ENCODE data around the gene MAPT. TPM values are rescaled to one million over a fixed set of nuclear protein-coding genes. Genes with fewer than 3 reads are reported as not detected.

The MAPT gene
- total and polyA plus RNA-seq, 3 donors from 2014 or later, result 5.0 to 100 (median 6.1) TPM

GRCh38 chr17:45925311-45925710, 31.0 kb downstream of the MAPT start:
- Histone ChIP-seq H3K4me1 (no peaks in the 10 kb centered on the region), H3K4me3 (no peak overlapping the region), H3K9me3 (no peaks in the 10 kb centered on the region), H3K27me3 (no peaks in the 10 kb centered on the region), H3K36me3 (ENCODE audit: low read depth, missing control alignments) (no peaks in the 10 kb centered on the region), H3K27ac (no peak overlapping the region)
- no peak for DNase-seq
- TF ChIP-seq CTCF (IDR thresholded peaks at IDR 0.05) (no peak), POLR2A (IDR thresholded peaks at IDR 0.05) (no peak)
- intact Hi-C loops (cut with DNase I; ENCODE audit: low total_unique reads), result no loop called here

- Histone ChIP-seq H3K36me3 (ENCODE audit: low read depth, missing control alignments) (no peaks in the 10 kb centered on the region), H3K4me1 (no peaks in the 10 kb centered on the region), H3K9me3 (no peaks in the 10 kb centered on the region), H3K27ac (no peak overlapping the region), H3K27me3 (no peaks in the 10 kb centered on the region), H3K4me3 (no peak overlapping the region)
- DNase-seq, result no peak
- intact Hi-C loops (cut with DNase I; ENCODE audit: low total_unique reads), result no loop called here
- TF ChIP-seq CTCF (IDR thresholded peaks at IDR 0.05) (no peak), POLR2A (IDR thresholded peaks at IDR 0.05) (no peak)
- WGBS, 2 donors, result 88 to 92% methylated on average over 4 of the region's 4 CpGs
Observed at GRCh38 chr17:45927247-45927646, 32.9 kb downstream of the MAPT start.

GRCh38 chr17:45929344-45929743, 35.0 kb downstream of the MAPT start:
- WGBS, 2 donors, result 95 to 100% methylated on average over 1 of the region's 1 CpG
- H3K36me3 ChIP-seq (ENCODE audit: low read depth, missing control alignments), result no peaks in the 10 kb centered on the region
- intact Hi-C loops (cut with DNase I; ENCODE audit: low total_unique reads), result no loop called here
- H3K4me1 ChIP-seq, result no peaks in the 10 kb centered on the region
- no peak for DNase-seq
- no peak overlapping the region for H3K4me3 ChIP-seq
- H3K9me3 ChIP-seq, result no peaks in the 10 kb centered on the region
- H3K27ac ChIP-seq, result no peak overlapping the region
- H3K27me3 ChIP-seq, result no peaks in the 10 kb centered on the region
- TF ChIP-seq CTCF (IDR thresholded peaks at IDR 0.05) (no peak), POLR2A (IDR thresholded peaks at IDR 0.05) (no peak)

- DNase-seq, result no peak
- H3K9me3 ChIP-seq, result no peaks in the 10 kb centered on the region
- no peaks in the 10 kb centered on the region for H3K4me1 ChIP-seq
- H3K27me3 ChIP-seq, result no peaks in the 10 kb centered on the region
- 95 to 96% methylated on average over 8 of the region's 8 CpGs for WGBS, 2 donors
- no peak overlapping the region for H3K27ac ChIP-seq
- intact Hi-C loops (cut with DNase I; ENCODE audit: low total_unique reads), result no loop called here
- TF ChIP-seq CTCF (IDR thresholded peaks at IDR 0.05) (no peak), POLR2A (IDR thresholded peaks at IDR 0.05) (no peak)
- H3K36me3 ChIP-seq (ENCODE audit: low read depth, missing control alignments), result no peaks in the 10 kb centered on the region
- H3K4me3 ChIP-seq, result no peak overlapping the region
Observed at GRCh38 chr17:45930420-45930951, 36.1 kb downstream of the MAPT start.

- Histone ChIP-seq H3K27me3 (no peaks in the 10 kb centered on the region), H3K9me3 (no peaks in the 10 kb centered on the region), H3K4me1 (no peaks in the 10 kb centered on the region), H3K36me3 (ENCODE audit: low read depth, missing control alignments) (no peaks in the 10 kb centered on the region), H3K4me3 (no peak overlapping the region), H3K27ac (no peak overlapping the region)
- WGBS, 2 donors, result 95 to 100% methylated on average over 2 of the region's 2 CpGs
- intact Hi-C loops (cut with DNase I; ENCODE audit: low total_unique reads), result no loop called here
- TF ChIP-seq POLR2A (IDR thresholded peaks at IDR 0.05) (no peak), CTCF (IDR thresholded peaks at IDR 0.05) (no peak)
- DNase-seq, result no peak
Observed at GRCh38 chr17:45931677-45932076, 37.3 kb downstream of the MAPT start.

Data from testis (tissue), 3 donors.